Measurements from ENCODE around the gene EML1.

Gene EML1

GRCh38 chr14:99980299-99980698 is 187.1 kb downstream of the EML1 start:
- H3K4me3 ChIP-seq (ENCODE audit: low read depth, low read length) = no peak overlapping the region
- TF ChIP-seq CTCF (IDR thresholded peaks at IDR 0.05; ENCODE audit: low read depth, low read length) = no peak

GRCh38 chr14:99981806-99982205 is 188.6 kb downstream of the EML1 start:
- no peak overlapping the region for H3K4me3 ChIP-seq (ENCODE audit: low read depth, low read length)
- no peak for TF ChIP-seq CTCF (IDR thresholded peaks at IDR 0.05; ENCODE audit: low read depth, low read length)

GRCh38 chr14:99982537-99983250 is 189.5 kb downstream of the EML1 start:
- TF ChIP-seq CTCF (IDR thresholded peaks at IDR 0.05; ENCODE audit: low read depth, low read length) = peak; percentile 79

GRCh38 chr14:99983251-99984015 is 190.2 kb downstream of the EML1 start:
- no peak for TF ChIP-seq CTCF (IDR thresholded peaks at IDR 0.05; ENCODE audit: low read depth, low read length)

More at GRCh38 chr14:99982537-99983250, 189.5 kb downstream of the EML1 start:
- H3K4me3 ChIP-seq (ENCODE audit: low read depth, low read length) = no peak overlapping the region

GRCh38 chr14:99984036-99984435 is 190.8 kb downstream of the EML1 start:
- TF ChIP-seq CTCF (IDR thresholded peaks at IDR 0.05; ENCODE audit: low read depth, low read length) = no peak

More at GRCh38 chr14:99983251-99984015, 190.2 kb downstream of the EML1 start:
- no peak overlapping the region for H3K4me3 ChIP-seq (ENCODE audit: low read depth, low read length)

GRCh38 chr14:99986396-99986795 is 193.2 kb downstream of the EML1 start:
- no peak for TF ChIP-seq CTCF (IDR thresholded peaks at IDR 0.05; ENCODE audit: low read depth, low read length)

More at GRCh38 chr14:99984036-99984435, 190.8 kb downstream of the EML1 start:
- no peak overlapping the region for H3K4me3 ChIP-seq (ENCODE audit: low read depth, low read length)

GRCh38 chr14:99989032-99989431 is 195.8 kb downstream of the EML1 start:
- no peak overlapping the region for H3K4me3 ChIP-seq (ENCODE audit: low read depth, low read length)
- no peak for TF ChIP-seq CTCF (IDR thresholded peaks at IDR 0.05; ENCODE audit: low read depth, low read length)

More at GRCh38 chr14:99986396-99986795, 193.2 kb downstream of the EML1 start:
- H3K4me3 ChIP-seq (ENCODE audit: low read depth, low read length) = no peak overlapping the region

All from WI38 (cell line).